ENCODE measurements around the gene TMEM178B. TPM values are rescaled to one million over a fixed set of nuclear protein-coding genes. Genes with fewer than 3 reads are reported as not detected.

The TMEM178B gene
- total RNA-seq, 2 donors from 2014 or later = 0.92 to 0.95 TPM

DNA sequence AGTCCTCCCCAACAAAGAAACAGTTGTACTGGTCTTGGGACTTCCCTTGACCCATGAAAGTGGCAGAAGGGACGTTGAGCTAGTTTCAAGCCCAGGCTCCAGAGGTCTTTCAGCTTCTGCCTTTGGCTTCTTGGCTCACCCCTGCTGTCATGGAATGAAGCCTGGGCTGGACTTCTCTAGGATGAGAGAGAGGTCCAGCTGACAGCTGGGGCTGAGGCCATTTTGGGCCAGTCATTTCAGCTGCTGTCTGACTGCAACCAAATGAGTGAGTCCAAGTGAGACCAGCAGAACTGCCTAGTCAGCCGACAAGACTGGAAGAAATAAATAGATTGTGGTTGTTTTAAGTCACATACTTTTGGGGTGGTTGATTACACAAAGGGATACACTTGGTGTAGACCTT, 76.6 kb downstream of the TMEM178B start:
- Histone ChIP-seq H3K9me3 (no peaks in the 10 kb centered on the region), H3K4me3 (no peak overlapping the region), H3K27ac (no peak overlapping the region), H3K27me3 (replicated peaks; ENCODE audit: insufficient read depth) (no peaks in the 10 kb centered on the region), H3K36me3 (no peaks in the 10 kb centered on the region), H3K4me1 (ENCODE audit: control insufficient read depth in 1 of 2, low read depth in 2 of 2) (no peaks in the 10 kb centered on the region)
- no peak for DNase-seq (ENCODE audit: low spot score)
- TF ChIP-seq, protein P1, sequence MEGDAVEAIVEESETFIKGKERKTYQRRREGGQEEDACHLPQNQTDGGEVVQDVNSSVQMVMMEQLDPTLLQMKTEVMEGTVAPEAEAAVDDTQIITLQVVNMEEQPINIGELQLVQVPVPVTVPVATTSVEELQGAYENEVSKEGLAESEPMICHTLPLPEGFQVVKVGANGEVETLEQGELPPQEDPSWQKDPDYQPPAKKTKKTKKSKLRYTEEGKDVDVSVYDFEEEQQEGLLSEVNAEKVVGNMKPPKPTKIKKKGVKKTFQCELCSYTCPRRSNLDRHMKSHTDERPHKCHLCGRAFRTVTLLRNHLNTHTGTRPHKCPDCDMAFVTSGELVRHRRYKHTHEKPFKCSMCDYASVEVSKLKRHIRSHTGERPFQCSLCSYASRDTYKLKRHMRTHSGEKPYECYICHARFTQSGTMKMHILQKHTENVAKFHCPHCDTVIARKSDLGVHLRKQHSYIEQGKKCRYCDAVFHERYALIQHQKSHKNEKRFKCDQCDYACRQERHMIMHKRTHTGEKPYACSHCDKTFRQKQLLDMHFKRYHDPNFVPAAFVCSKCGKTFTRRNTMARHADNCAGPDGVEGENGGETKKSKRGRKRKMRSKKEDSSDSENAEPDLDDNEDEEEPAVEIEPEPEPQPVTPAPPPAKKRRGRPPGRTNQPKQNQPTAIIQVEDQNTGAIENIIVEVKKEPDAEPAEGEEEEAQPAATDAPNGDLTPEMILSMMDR (IDR thresholded peaks at IDR 0.05) = no peak
- ATAC-seq (ENCODE audit: insufficient number of reproducible peaks, low FRiP score, low read depth) = no peak

- Histone ChIP-seq H3K27me3 (replicated peaks; ENCODE audit: insufficient read depth) (no peaks in the 10 kb centered on the region), H3K27ac (no peak overlapping the region), H3K9me3 (no peaks in the 10 kb centered on the region), H3K4me3 (no peak overlapping the region), H3K4me1 (ENCODE audit: control insufficient read depth in 1 of 2, low read depth in 2 of 2) (no peaks in the 10 kb centered on the region), H3K36me3 (no peaks in the 10 kb centered on the region)
- TF ChIP-seq, protein P1 (IDR thresholded peaks at IDR 0.05) = no peak
- no peak for ATAC-seq (ENCODE audit: insufficient number of reproducible peaks, low FRiP score, low read depth)
- no peak for DNase-seq (ENCODE audit: low spot score)
Measured at GRCh38 chr7:141151746-141152145, 77.9 kb downstream of the TMEM178B start.

- no peak for DNase-seq (ENCODE audit: low spot score)
- no peak for ATAC-seq (ENCODE audit: insufficient number of reproducible peaks, low FRiP score, low read depth)
Measured at GRCh38 chr7:141153231-141153630, 79.4 kb downstream of the TMEM178B start.

GRCh38 chr7:141154131-141154732, 80.4 kb downstream of the TMEM178B start:
- DNase-seq (ENCODE audit: low spot score) = no peak
- Histone ChIP-seq H3K36me3 (no peaks in the 10 kb centered on the region), H3K27me3 (replicated peaks; ENCODE audit: insufficient read depth) (no peaks in the 10 kb centered on the region), H3K27ac (no peak overlapping the region), H3K9me3 (no peaks in the 10 kb centered on the region), H3K4me1 (ENCODE audit: control insufficient read depth in 1 of 2, low read depth in 2 of 2) (no peaks in the 10 kb centered on the region), H3K4me3 (no peak overlapping the region)
- TF ChIP-seq, protein P1 (IDR thresholded peaks at IDR 0.05) = no peak
- ATAC-seq (ENCODE audit: insufficient number of reproducible peaks, low FRiP score, low read depth) = no peak

More at GRCh38 chr7:141153231-141153630, 79.4 kb downstream of the TMEM178B start:
- Histone ChIP-seq H3K4me3 (no peak overlapping the region), H3K27me3 (replicated peaks; ENCODE audit: insufficient read depth) (no peaks in the 10 kb centered on the region), H3K36me3 (no peaks in the 10 kb centered on the region), H3K4me1 (ENCODE audit: control insufficient read depth in 1 of 2, low read depth in 2 of 2) (no peaks in the 10 kb centered on the region), H3K27ac (no peak overlapping the region), H3K9me3 (no peaks in the 10 kb centered on the region)
- TF ChIP-seq, protein P1 (IDR thresholded peaks at IDR 0.05) = no peak

- Histone ChIP-seq H3K4me3 (no peak overlapping the region), H3K4me1 (ENCODE audit: control insufficient read depth in 1 of 2, low read depth in 2 of 2) (no peaks in the 10 kb centered on the region), H3K36me3 (no peaks in the 10 kb centered on the region), H3K27me3 (replicated peaks; ENCODE audit: insufficient read depth) (no peaks in the 10 kb centered on the region), H3K9me3 (no peaks in the 10 kb centered on the region), H3K27ac (no peak overlapping the region)
- ATAC-seq (ENCODE audit: insufficient number of reproducible peaks, low FRiP score, low read depth) (no peak), DNase-seq (ENCODE audit: low spot score) (no peak)
- TF ChIP-seq, protein P1 (IDR thresholded peaks at IDR 0.05) = no peak
Measured at GRCh38 chr7:141156407-141156806, 82.5 kb downstream of the TMEM178B start.
